ENCODE results near the gene USP10. TPM values are rescaled to one million over a fixed set of nuclear protein-coding genes. Genes with fewer than 3 reads are reported as not detected.

The USP10 gene
- total and polyA plus RNA-seq, 2 donors (not counting 3 experiments of a cell fraction or from before 2014, with no cell fraction given) = 84.0 to 115 TPM

GRCh38 chr16:84768808-84769197, 69.0 kb downstream of the USP10 start:
- dilution Hi-C loops (cut with MboI; ENCODE audit: extremely low pct_ligation_motif_present, low sequenced_read_pairs) (loop anchor here (25.0 kb wide), 1 partner anchor 193 kb away; no protein-coding TSS in a partner anchor), intact Hi-C loops (cut with micrococcal nuclease) (no loop called here)
- H3K9me1 ChIP-seq (replicated peaks; ENCODE audit: control insufficient read depth, extremely low read depth, insufficient read depth, low read length) = no peaks in the 10 kb centered on the region
- BruUV-seq (replicated peaks) = no TSS peak
- no peak overlapping the region for H2AFZ ChIP-seq (ENCODE audit: low read depth, low read length)
- no peaks in the 10 kb centered on the region for H3K27me3 ChIP-seq (ENCODE audit: control insufficient read depth in 2 of 2, insufficient read depth in 2 of 2, low read length in 2 of 2)
- CTCF ChIA-PET = interaction anchor here (1.1 to 3.1 kb wide), 7 partner anchors 9 to 202 kb away, joined by 3 to 12 read pairs (median 5); no protein-coding TSS in a partner anchor
- no peak overlapping the region for H3K27ac ChIP-seq (ENCODE audit: insufficient read depth, low read depth, low read length)
- FAIRE-seq (no peak), DNase-seq (ENCODE audit: low read depth, low spot score) (no peak)
- no peaks in the 10 kb centered on the region for H4K20me1 ChIP-seq (replicated peaks; ENCODE audit: control insufficient read depth, extremely low read depth, insufficient read depth, low read length)
- peaks cover 4% of the 10 kb centered on the region for H3K79me2 ChIP-seq (ENCODE audit: control insufficient read depth, insufficient read depth, low read length)
- no peaks in the 10 kb centered on the region for H3K4me1 ChIP-seq (ENCODE audit: control insufficient read depth, extremely low read depth, insufficient read depth, low read length)
- no peak overlapping the region for H3K9ac ChIP-seq (replicated peaks; ENCODE audit: extremely low read depth, insufficient read depth, low read length)
- no peaks in the 10 kb centered on the region for H3K9me3 ChIP-seq (replicated peaks; ENCODE audit: control insufficient read depth, insufficient read depth, low read length)
- no peak for TF ChIP-seq FOS (IDR thresholded peaks at IDR 0.05; ENCODE audit: borderline replicate concordance, insufficient read depth, low read length)
- no peak overlapping the region for H3K4me3 ChIP-seq (replicated peaks in 1 of 3; ENCODE audit: insufficient read depth in 1 of 3, low read depth in 1 of 3, low read length in 3 of 3)
- POLR2A ChIA-PET = no interaction called here
- H3K36me3 ChIP-seq (ENCODE audit: control insufficient read depth in 2 of 2, extremely low read depth in 1 of 2, insufficient read depth in 2 of 2, low read length in 2 of 2) = peaks cover 20 to 21% of the 10 kb centered on the region in 2 experiments
- no peak overlapping the region for H3K4me2 ChIP-seq (ENCODE audit: insufficient read depth, low read length)

GRCh38 chr16:84769416-84769815, 69.6 kb downstream of the USP10 start:
- H3K9ac ChIP-seq (replicated peaks; ENCODE audit: extremely low read depth, insufficient read depth, low read length) = no peak overlapping the region
- intact Hi-C loops (cut with micrococcal nuclease) (no loop called here), dilution Hi-C loops (cut with MboI; ENCODE audit: extremely low pct_ligation_motif_present, low sequenced_read_pairs) (loop anchor here (25.0 kb wide), 1 partner anchor 193 kb away; no protein-coding TSS in a partner anchor)
- H3K27me3 ChIP-seq (ENCODE audit: control insufficient read depth in 2 of 2, insufficient read depth in 2 of 2, low read length in 2 of 2) = no peaks in the 10 kb centered on the region
- peaks cover 4% of the 10 kb centered on the region for H3K79me2 ChIP-seq (ENCODE audit: control insufficient read depth, insufficient read depth, low read length)
- CTCF ChIA-PET = interaction anchor here (1.1 to 3.1 kb wide), 6 partner anchors 10 to 202 kb away, joined by 3 to 12 read pairs (median 4); no protein-coding TSS in a partner anchor
- H3K36me3 ChIP-seq (ENCODE audit: control insufficient read depth in 2 of 2, extremely low read depth in 1 of 2, insufficient read depth in 2 of 2, low read length in 2 of 2) = peaks cover 17 to 21% of the 10 kb centered on the region in 2 experiments
- H3K9me3 ChIP-seq (replicated peaks; ENCODE audit: control insufficient read depth, insufficient read depth, low read length) = no peaks in the 10 kb centered on the region
- no peaks in the 10 kb centered on the region for H3K9me1 ChIP-seq (replicated peaks; ENCODE audit: control insufficient read depth, extremely low read depth, insufficient read depth, low read length)
- H4K20me1 ChIP-seq (replicated peaks; ENCODE audit: control insufficient read depth, extremely low read depth, insufficient read depth, low read length) = no peaks in the 10 kb centered on the region
- DNase-seq (ENCODE audit: low read depth, low spot score) = no peak
- no peaks in the 10 kb centered on the region for H3K4me1 ChIP-seq (ENCODE audit: control insufficient read depth, extremely low read depth, insufficient read depth, low read length)
- no peak overlapping the region for H3K4me3 ChIP-seq (replicated peaks in 1 of 3; ENCODE audit: insufficient read depth in 1 of 3, low read depth in 1 of 3, low read length in 3 of 3)
- TF ChIP-seq EZH2 (IDR thresholded peaks at IDR 0.05; ENCODE audit: borderline replicate concordance, low read depth, low read length, severe bottlenecking) (no peak), GATA2 (IDR thresholded peaks at IDR 0.05; ENCODE audit: insufficient read depth, insufficient read length, low read depth, low read length) (no peak), POLR2AphosphoS5 (IDR thresholded peaks at IDR 0.05; ENCODE audit: insufficient read depth, low read depth, low read length) (no peak), JUN (IDR thresholded peaks at IDR 0.05; ENCODE audit: borderline replicate concordance, insufficient read depth, insufficient read length, low read depth) (no peak), POLR2A (IDR thresholded peaks at IDR 0.05; ENCODE audit: low read depth, low read length) (no peak), FOS (IDR thresholded peaks at IDR 0.05; ENCODE audit: borderline replicate concordance, insufficient read depth, low read length) (no peak), MYC (IDR thresholded peaks at IDR 0.05; ENCODE audit: low read depth, low read length) (no peak)
- TF ChIP-seq, protein P1, sequence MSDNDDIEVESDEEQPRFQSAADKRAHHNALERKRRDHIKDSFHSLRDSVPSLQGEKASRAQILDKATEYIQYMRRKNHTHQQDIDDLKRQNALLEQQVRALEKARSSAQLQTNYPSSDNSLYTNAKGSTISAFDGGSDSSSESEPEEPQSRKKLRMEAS (IDR thresholded peaks at IDR 0.05; ENCODE audit: insufficient read depth, insufficient read length) = no peak
- TF ChIP-seq, protein P2, sequence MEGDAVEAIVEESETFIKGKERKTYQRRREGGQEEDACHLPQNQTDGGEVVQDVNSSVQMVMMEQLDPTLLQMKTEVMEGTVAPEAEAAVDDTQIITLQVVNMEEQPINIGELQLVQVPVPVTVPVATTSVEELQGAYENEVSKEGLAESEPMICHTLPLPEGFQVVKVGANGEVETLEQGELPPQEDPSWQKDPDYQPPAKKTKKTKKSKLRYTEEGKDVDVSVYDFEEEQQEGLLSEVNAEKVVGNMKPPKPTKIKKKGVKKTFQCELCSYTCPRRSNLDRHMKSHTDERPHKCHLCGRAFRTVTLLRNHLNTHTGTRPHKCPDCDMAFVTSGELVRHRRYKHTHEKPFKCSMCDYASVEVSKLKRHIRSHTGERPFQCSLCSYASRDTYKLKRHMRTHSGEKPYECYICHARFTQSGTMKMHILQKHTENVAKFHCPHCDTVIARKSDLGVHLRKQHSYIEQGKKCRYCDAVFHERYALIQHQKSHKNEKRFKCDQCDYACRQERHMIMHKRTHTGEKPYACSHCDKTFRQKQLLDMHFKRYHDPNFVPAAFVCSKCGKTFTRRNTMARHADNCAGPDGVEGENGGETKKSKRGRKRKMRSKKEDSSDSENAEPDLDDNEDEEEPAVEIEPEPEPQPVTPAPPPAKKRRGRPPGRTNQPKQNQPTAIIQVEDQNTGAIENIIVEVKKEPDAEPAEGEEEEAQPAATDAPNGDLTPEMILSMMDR (IDR thresholded peaks at IDR 0.05; ENCODE audit: extremely low read depth in 1 of 2, insufficient read depth in 1 of 2, low read depth in 1 of 2, low read length in 2 of 2) = no peak
- no peak overlapping the region for H3K27ac ChIP-seq (ENCODE audit: insufficient read depth, low read depth, low read length)
- BruUV-seq (replicated peaks) = no TSS peak
- H2AFZ ChIP-seq (ENCODE audit: low read depth, low read length) = no peak overlapping the region
- FAIRE-seq = no peak
- no peak overlapping the region for H3K4me2 ChIP-seq (ENCODE audit: insufficient read depth, low read length)
- POLR2A ChIA-PET = no interaction called here

All from endothelial cell of umbilical vein (primary cell).